Type B pancreatic cell (in vitro differentiated cells): ENCODE results near the gene MIER2. TPM values are rescaled to one million over a fixed set of nuclear protein-coding genes. Genes with fewer than 3 reads are reported as not detected.
"Not testable (repeated sequence)": the region's sequence is repeated elsewhere in the genome, so short reads cannot be mapped to it uniquely, and the experiment has no call there.

Source experiments
- DNase-seq: peaks from one replicate; pipeline ENCODE4 v3.0.0; 2021; ENCODE audit warnings: mixed read lengths; ENCODE audit not compliant: unreplicated experiment; ENCODE audit errors: extremely low spot score
- H3K27ac Mint-ChIP-seq: 2 replicates; pipeline ENCODE4 v1.8.0; 2021; ENCODE audit warnings: mild to moderate bottlenecking, mixed read lengths
- H3K27me3 Mint-ChIP-seq: 2 replicates; pipeline ENCODE4 v1.8.0; 2021; ENCODE audit warnings: mixed read lengths
- H3K36me3 Mint-ChIP-seq: 2 replicates; pipeline ENCODE4 v1.8.0; 2021; ENCODE audit warnings: mixed read lengths
- H3K4me1 Mint-ChIP-seq: one replicate; pipeline ENCODE4 v1.8.0; 2021; ENCODE audit warnings: mixed read lengths; ENCODE audit not compliant: unreplicated experiment
- H3K4me3 Mint-ChIP-seq: 2 replicates; pipeline ENCODE4 v1.8.0; 2021; ENCODE audit warnings: mild to moderate bottlenecking, mixed read lengths
- H3K9me3 Mint-ChIP-seq: 2 replicates; pipeline ENCODE4 v1.8.0; 2021; ENCODE audit warnings: mixed read lengths
- total RNA-seq: library from RNA; stranded (reverse); gene quantifications from 2 replicates; pipeline ENCODE4 v1.2.1, GENCODE V29; 2021; ENCODE audit warnings: low replicate concordance
- TF ChIP-seq, protein P1 (sequence below): fragments of 200-600 bp; sonication (generic); conservative IDR thresholded peaks from 2 replicates; pipeline ENCODE4 v1.5.0; 2021; ENCODE audit warnings: antibody characterized with exemption, mild to moderate bottlenecking

MIER2 gene
- total RNA-seq, 1 donor from 2014 or later, result 42.3 TPM

GRCh38 chr19:384799-385169 is 40.2 kb upstream of the MIER2 start:
- DNase-seq, result no peak
- no peaks in the 10 kb centered on the region for H3K9me3 Mint-ChIP-seq
- H3K36me3 Mint-ChIP-seq, result no peaks in the 10 kb centered on the region
- H3K4me1 Mint-ChIP-seq, result peaks cover 5% of the 10 kb centered on the region
- TF ChIP-seq, protein P1, sequence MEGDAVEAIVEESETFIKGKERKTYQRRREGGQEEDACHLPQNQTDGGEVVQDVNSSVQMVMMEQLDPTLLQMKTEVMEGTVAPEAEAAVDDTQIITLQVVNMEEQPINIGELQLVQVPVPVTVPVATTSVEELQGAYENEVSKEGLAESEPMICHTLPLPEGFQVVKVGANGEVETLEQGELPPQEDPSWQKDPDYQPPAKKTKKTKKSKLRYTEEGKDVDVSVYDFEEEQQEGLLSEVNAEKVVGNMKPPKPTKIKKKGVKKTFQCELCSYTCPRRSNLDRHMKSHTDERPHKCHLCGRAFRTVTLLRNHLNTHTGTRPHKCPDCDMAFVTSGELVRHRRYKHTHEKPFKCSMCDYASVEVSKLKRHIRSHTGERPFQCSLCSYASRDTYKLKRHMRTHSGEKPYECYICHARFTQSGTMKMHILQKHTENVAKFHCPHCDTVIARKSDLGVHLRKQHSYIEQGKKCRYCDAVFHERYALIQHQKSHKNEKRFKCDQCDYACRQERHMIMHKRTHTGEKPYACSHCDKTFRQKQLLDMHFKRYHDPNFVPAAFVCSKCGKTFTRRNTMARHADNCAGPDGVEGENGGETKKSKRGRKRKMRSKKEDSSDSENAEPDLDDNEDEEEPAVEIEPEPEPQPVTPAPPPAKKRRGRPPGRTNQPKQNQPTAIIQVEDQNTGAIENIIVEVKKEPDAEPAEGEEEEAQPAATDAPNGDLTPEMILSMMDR, result no peak
- peak overlapping the region; percentile 46 for H3K27ac Mint-ChIP-seq
- H3K4me3 Mint-ChIP-seq, result no peak overlapping the region
- H3K27me3 Mint-ChIP-seq, result peaks cover 17% of the 10 kb centered on the region

GRCh38 chr19:383922-384798 is 39.6 kb upstream of the MIER2 start:
- Mint-ChIP-seq H3K4me3 (no peak overlapping the region), H3K4me1 (peaks cover 5% of the 10 kb centered on the region), H3K27ac (peak overlapping the region; percentile 50), H3K36me3 (no peaks in the 10 kb centered on the region), H3K9me3 (no peaks in the 10 kb centered on the region), H3K27me3 (peaks cover 17% of the 10 kb centered on the region)
- no peak for DNase-seq
- TF ChIP-seq, protein P1, result peak; percentile 81

- Mint-ChIP-seq H3K9me3 (no peaks in the 10 kb centered on the region), H3K27ac (no peak overlapping the region), H3K4me1 (peaks cover 5% of the 10 kb centered on the region), H3K4me3 (no peak overlapping the region), H3K27me3 (peaks cover 19% of the 10 kb centered on the region), H3K36me3 (no peaks in the 10 kb centered on the region)
- TF ChIP-seq, protein P1, result no peak
- DNase-seq, result no peak
These were observed 38.4 kb upstream of the MIER2 start for GRCh38 chr19:383040-383439.

DNA sequence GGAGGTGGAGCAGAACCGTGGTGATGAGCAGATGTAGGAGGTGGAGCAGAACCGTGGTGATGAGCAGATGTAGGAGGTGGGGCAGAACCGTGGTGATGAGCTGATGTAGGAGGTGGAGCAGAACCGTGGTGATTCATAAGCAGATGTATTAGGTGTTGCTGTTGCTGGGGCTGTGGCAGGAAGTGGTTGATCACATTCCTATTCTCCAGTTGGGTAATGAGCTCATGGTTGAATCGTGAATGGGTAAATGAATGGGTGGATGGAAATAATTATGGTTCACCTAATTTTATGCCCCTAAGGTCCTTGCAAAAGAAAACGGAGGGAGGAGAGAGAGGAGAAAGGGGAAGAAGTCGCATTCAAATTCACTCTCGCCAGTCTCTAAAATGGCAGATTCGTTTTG is 38.0 kb upstream of the MIER2 start:
- H3K4me3 Mint-ChIP-seq, H3K9me3 Mint-ChIP-seq, H3K4me1 Mint-ChIP-seq, H3K36me3 Mint-ChIP-seq, H3K27ac Mint-ChIP-seq, DNase-seq: not testable (repeated sequence)
- H3K27me3 Mint-ChIP-seq, result peaks cover 22% of the 10 kb centered on the region

DNA sequence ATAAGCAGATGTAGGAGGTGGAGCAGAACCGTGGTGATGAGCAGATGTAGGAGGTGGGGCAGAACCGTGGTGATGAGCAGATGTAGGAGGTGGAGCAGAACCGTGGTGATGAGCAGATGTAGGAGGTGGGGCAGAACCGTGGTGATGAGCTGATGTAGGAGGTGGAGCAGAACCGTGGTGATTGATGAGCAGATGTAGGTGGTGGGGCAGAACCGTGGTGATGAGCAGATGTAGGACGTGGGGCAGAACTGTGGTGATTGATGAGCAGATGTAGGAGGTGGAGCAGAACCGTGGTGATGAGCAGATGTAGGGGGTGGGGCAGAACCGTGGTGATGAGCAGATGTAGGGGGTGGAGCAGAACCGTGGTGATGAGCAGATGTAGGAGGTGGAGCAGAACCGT is 37.3 kb upstream of the MIER2 start:
- H3K27me3 Mint-ChIP-seq, result peaks cover 22% of the 10 kb centered on the region
- H3K27ac Mint-ChIP-seq, H3K4me3 Mint-ChIP-seq, DNase-seq, H3K9me3 Mint-ChIP-seq, H3K4me1 Mint-ChIP-seq, H3K36me3 Mint-ChIP-seq: not testable (repeated sequence)

DNA sequence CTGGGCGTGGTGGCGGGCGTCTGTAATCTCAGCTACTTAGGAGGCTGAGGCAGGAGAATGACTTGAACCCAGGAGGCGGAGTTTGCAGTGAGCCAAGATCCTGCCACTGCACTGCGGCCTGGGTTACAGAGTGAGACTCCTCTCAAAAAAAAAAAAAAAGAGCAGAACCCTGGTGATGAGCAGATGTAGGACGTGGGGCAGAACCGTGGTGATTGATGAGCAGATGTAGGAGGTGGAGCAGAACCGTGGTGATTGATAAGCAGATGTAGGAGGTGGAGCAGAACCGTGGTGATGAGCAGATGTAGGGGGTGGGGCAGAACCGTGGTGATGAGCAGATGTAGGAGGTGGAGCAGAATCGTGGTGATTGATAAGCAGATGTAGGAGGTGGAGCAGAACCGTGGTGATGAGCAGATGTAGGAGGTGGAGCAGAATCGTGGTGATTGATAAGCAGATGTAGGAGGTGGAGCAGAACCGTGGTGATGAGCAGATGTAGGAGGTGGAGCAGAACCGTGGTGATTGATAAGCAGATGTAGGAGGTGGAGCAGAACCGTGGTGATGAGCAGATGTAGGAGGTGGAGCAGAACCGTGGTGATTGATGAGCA is 36.1 kb upstream of the MIER2 start:
- H3K4me1 Mint-ChIP-seq, result not testable (repeated sequence)
- H3K27me3 Mint-ChIP-seq, result peaks cover 16% of the 10 kb centered on the region

GRCh38 chr19:379796-380195 is 35.2 kb upstream of the MIER2 start:
- TF ChIP-seq, protein P1, result no peak
- DNase-seq, result no peak
- H3K27me3 Mint-ChIP-seq, result peaks cover 16% of the 10 kb centered on the region
- H3K27ac Mint-ChIP-seq, result no peak overlapping the region
- H3K4me3 Mint-ChIP-seq, result no peak overlapping the region
- peaks cover 5% of the 10 kb centered on the region for H3K4me1 Mint-ChIP-seq
- H3K9me3 Mint-ChIP-seq, result no peaks in the 10 kb centered on the region
- no peaks in the 10 kb centered on the region for H3K36me3 Mint-ChIP-seq

More for the DNA sequence above, 36.1 kb upstream of the MIER2 start:
- not testable (repeated sequence) for H3K27ac Mint-ChIP-seq, H3K9me3 Mint-ChIP-seq, H3K36me3 Mint-ChIP-seq, H3K4me3 Mint-ChIP-seq, DNase-seq
